RKO (cell line): ENCODE data around the gene ANKRD13C.
"Not testable (repeated sequence)": the region's sequence is repeated elsewhere in the genome, so short reads cannot be mapped to it uniquely, and the experiment has no call there.

Source experiments
- DNase-seq: peaks from one replicate; pipeline ENCODE4 v3.0.0-alpha.2; 2016; ENCODE audit warnings: low spot score

Gene ANKRD13C, protein sequence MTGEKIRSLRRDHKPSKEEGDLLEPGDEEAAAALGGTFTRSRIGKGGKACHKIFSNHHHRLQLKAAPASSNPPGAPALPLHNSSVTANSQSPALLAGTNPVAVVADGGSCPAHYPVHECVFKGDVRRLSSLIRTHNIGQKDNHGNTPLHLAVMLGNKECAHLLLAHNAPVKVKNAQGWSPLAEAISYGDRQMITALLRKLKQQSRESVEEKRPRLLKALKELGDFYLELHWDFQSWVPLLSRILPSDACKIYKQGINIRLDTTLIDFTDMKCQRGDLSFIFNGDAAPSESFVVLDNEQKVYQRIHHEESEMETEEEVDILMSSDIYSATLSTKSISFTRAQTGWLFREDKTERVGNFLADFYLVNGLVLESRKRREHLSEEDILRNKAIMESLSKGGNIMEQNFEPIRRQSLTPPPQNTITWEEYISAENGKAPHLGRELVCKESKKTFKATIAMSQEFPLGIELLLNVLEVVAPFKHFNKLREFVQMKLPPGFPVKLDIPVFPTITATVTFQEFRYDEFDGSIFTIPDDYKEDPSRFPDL

DNA sequence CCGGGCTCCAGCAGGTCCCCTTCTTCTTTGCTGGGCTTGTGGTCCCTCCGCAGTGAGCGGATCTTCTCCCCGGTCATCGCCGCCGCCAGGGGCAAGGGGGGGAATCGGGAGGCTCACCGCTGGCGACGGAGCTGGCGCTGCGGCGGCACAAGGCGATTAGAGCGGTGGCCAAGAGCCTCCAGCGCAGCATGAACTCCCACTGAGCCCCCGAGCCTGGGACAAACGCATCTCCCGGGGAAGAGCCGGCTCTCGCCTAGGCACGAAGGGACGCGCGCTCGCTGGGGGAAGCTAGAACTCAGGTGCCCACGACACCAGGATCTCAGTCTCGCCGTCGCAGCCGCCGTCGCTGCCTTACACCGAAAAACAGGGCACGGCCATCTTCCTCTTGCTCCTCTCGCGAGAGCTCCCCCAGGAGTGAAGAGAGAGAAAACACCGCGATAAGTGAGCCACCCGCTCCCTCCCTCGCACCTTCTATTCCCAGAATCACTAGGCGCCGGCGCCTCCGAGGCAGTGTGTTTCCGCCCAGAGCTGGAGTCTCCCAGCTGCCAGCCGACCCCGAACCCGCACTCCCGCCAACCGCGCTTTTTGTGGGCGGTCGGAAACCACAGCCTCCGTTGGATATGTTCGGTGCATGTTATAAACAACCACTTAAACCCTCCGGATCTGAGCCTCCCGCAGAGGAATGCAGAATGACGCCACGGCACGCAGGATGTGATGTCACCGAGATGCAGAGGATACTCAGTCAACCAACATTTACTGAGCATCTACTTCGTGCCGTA is at the start of gene ANKRD13C:
Gene ANKRD13C (minus strand): TSS at position 391 of the 779 bp plus-strand sequence. CDS start 314 bp downstream, at position 77.
- DNase-seq = peak; percentile 94

DNA sequence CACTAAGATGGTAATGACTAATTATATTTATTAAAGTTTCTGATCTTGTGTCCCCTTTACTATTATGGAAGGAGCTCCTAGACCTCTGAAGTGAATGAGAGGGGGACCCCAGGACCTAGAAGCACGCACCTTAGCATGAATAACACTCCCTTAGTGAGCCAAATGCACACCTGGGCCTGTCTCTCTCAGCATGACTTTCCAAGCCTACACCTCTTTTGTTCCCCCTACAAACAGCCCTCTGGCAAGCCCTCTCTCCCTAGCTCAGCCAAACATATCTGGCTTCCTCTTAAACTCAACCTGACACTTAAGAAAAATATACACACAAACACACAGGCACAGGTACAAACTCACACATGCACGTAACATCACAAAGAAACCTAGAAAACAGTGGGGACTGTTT is 49.2 kb upstream of the ANKRD13C start:
- no peak for DNase-seq

DNA sequence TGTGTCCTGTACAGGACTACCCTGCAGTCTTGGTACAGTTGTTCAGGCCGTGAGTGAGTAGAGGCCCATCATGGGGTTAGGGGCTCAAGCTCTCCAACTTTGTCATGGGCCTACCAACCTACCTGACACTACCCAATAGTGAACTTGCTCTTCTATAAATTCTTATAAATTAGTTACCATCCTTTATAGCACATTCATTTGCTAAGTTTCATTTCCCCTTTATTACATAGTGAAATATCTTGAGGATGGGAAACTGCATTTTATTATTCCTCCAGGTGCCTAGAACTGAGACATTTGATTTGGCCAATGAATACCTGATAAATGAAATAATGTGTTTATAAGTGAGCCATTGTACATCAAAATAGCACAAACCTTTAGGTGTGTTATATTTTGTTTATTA is 47.5 kb upstream of the ANKRD13C start:
- DNase-seq = no peak

DNA sequence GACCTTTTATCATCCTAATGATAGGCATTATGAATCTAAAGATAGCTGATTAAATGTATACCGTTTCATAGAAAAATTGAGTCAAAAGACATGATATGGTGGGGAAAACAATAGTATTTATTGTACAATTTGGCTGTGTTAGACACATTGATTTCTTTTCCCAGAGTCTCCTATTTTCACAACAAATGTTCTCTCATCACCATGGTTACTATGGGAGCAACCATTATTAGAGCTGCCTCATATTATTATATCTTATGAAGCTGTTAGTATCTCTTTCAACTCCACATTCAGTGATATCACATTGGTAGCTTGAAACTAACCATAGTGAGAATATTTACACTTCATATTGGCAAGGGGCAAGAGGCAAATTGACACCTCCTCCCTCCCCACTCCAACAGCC is 45.8 kb upstream of the ANKRD13C start:
- no peak for DNase-seq

DNA sequence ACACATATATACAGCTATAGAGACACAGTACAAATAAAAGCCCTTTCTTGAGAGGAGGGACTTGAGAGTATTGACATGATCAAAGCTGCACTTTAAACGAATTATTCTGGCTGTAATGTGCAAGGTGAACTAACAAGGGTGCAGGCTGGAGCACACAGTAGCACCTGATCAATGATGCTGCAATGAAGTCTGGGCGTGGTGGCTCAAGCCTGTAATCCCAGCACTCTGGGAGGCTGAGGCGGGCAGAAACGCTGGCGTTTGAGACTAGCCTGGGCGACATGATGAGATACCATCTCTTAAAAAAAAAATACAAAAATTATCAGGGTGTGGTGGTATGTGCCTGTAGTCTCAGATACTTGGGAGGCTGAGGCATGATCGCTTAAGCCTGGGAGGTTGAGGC is 42.5 kb upstream of the ANKRD13C start:
- no peak for DNase-seq

DNA sequence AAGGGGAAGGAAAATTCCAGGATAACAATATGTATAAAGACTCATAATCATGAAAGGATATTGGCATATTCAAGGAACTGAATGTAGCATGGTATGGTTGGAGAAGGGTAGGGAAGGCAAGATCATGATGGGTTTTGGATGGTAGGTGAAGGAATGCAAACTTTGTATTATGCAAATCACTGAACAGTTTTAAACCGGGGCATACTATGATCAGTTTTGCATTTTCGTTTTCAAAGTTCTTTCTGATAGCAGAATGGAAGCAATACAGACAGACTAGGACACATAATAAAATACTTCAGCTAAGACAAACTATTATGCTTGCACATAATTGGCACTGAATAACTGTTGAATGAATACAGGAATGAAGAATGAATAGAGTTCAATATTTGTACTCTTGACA is 42.1 kb upstream of the ANKRD13C start:
- DNase-seq = no peak

DNA sequence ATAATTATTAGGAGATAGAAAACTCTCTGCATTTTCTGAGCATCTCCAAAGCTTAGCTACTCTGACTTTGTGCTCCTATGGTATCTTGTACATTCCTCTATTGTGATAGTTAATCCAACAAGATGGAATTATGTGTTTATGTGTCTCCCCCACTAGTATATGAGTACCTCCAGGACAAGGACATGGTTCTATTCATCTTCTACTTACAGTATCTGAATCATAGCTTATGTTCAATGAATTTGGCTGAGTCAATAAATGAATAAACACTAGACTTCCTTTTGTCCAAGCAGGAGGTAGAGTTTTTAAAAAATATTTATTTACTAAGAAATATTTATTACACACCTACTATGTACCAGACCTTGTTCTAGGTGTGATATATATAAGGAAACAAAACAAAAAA is 38.1 kb upstream of the ANKRD13C start:
- no peak for DNase-seq

DNA sequence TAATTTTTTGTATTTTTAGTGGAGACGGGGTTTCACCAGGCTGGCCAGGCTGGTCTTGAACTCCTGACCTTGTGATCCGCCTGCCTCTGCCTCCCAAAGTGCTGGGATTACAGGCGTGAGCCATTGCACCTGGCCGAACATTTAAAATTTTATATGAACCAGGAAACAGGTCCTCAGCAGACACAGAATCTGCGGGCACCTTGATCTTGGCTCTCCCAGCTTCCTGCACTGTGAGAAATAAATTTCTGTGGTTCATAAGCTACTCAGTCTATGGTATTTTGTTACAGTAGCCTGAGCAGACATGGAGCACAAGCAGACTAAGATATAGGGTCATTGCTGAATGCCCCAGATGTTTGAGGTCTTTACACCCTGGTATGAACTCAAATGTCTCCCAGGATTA is 33.0 kb upstream of the ANKRD13C start:
- DNase-seq = no peak

DNA sequence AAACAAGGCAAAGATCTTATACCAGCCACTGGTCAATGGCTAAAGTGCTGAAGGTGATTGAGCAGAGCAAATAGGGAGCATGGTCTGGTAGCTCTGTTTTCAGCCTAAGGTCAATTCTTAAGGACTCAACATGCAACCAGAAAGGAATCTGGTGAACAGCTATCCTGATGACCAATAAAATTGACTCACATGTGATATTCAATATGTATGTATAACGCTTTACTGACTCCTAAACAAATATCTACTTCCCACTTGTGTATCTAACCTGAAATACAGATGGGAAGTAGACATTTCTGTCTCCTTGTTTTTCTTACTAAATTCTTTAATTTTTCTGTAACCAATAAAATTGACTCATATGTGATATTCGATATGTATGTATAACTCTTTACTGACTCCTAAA is 31.6 kb upstream of the ANKRD13C start:
- DNase-seq = no peak

DNA sequence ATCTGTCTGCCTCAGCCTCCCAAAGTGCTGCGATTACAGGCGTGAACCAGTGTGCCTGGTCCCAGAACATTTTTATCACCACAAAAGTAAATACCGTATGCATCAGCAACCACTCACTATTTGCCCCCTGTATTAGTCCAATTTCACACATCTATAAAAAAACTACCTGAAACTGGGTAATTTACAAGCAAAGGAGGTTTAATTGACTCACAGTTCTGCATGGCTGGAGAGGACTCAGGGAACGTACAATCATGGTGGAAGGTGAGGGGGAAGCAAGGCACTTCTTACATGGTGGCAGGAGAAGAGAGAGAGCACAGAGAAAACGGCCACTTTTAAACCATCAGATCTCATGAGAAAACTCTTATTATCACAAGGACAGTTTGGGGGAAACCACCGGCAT is 31.0 kb upstream of the ANKRD13C start:
- no peak for DNase-seq

DNA sequence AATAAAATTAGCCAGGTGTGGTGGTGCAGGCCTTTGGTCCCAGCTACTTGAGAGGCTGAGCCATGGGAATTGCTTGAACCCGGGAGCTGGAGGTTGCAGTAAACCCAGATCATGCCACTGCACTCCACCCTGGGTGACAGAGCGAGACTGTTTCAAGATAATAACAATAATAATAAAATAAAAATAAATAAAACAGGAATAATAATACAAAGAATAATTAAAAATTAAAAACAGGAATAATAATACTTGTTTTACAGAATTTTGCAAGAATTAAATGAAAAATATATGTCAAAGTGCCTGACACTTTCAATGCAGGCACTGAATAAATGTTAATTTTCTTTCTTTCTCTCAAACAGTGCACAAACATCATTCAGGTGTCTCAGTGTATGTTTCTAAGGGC is 30.0 kb upstream of the ANKRD13C start:
- no peak for DNase-seq

DNA sequence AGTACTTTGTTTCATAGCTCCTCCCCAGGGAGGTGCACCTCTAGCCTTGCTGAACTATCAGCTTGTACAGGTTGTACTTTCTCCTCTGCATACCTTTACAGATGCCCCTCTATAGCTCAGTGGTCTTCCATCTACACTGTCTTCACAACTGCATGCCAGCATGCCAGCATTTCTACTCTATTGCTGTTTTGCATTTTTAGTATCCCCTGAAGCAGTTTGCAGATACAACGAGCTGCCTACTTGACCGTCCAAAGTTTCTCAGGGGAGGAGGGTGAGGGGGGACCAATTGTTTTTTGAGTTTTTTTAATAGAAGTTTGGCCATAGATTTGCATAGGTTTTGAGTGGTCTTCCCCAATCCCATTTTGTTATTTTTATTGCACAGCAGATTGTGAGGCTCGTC is 29.0 kb upstream of the ANKRD13C start:
- no peak for DNase-seq

DNA sequence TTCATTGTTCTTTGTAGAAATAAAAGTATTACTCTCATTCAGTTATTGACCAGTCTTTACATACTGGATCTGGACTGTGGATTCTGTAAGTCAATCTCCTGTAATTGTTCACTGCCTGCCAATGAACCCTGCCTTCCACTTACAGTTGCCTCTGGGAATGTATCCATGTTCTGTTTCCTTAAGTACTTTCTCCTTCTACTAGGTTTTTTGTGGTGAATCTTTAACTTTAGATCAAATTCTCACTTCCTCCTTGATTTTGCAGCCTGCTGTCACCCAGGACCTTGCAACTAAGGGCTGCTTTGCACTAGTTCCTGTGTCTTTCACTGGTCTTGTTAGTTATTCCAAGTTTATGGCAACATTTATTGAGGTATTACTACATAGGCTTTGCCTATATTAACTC is 28.2 kb upstream of the ANKRD13C start:
- no peak for DNase-seq

DNA sequence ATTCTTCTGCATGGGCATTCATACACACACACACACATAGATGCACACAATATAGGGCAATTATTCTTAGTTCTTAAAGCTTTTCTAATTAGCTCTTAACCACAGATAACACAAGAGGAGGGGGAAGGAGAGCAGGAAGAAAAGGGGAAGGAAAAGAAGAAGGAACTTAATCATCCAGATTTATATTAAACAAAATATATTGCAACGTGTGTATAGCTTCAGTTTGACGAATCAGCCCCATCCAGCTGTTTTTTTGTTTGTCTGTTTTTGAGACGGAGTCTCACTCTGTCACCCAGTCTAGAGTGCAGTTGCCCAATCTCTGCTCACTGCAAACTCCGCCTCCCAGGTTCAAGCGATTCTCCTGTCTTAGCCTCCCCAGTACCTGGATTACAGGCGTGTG is 21.7 kb upstream of the ANKRD13C start:
- no peak for DNase-seq

DNA sequence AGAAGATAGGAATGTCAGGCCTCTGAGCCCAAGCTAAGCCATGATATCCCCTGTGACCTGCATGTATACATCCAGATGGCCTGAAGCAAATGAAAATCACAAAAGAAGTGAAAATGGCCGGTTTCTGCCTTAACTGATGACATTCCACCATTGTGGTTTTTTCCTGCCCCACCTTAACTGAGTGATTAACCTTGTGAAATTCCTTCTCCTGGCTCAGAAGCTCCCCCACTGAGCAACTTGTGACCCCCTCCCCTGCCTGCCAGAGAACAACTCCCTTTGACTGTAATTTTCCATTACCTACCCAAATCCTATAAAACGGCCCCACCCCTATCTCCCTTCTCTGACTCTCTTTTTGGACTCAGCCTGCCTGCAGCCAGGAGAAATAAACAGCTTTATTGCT is 19.1 kb upstream of the ANKRD13C start:
- not testable (repeated sequence) for DNase-seq

DNA sequence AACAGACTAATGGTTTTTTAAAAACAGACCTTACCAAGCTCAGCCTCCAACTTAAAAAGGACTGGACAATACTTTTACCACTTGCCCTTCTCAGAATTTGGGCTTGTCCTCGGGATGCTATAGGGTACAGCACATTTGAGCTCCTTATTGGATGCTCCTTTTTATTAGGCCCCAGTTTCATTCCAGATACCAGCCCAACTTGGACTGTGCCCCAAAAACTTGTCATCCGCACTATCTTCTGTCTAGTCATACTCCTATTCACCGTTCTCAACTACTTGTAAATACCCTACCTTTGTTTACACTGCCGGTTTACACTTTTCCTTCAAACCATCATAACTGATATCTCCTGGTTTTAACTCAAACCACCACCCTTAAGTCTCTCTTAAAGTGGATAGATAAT is 17.9 kb upstream of the ANKRD13C start:
- DNase-seq = no peak

DNA sequence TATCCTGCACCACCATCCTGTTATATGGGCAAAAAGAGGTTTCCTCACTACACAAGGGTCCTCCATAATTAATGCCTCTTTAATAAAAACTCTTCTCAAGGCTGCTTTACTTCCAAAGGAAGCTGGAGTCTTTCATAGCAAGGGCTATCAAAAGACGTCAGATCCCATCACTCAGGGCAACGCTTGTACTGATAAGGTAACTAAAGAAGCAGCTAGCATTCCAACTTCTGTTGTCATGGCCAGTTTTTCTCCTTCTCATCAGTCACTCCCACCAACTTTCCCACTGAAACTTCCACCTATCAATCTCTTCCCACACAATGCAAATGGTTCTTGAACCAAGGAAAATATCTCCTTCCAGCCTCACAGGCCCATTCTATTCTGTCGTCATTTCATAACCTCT is 17.1 kb upstream of the ANKRD13C start:
- not testable (repeated sequence) for DNase-seq

DNA sequence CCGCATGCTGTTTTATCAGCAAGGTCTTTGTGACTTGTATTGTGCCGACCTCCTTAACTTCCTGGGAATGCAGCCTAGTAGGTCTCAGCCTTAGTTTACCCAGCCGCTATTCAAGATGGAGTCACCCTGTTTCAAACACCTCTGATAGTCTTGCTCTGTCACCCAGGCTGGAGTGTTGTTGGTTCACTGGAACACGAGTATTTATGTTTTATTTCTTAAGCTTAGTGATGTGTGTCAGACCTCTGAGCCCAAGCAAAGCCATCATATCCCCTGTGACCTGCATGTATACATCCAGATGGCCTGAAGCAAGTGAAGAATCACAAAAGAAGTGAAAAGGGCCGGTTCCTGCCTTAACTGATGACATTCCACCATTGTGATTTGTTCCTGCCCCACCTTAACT is 12.9 kb upstream of the ANKRD13C start:
- not testable (repeated sequence) for DNase-seq

DNA sequence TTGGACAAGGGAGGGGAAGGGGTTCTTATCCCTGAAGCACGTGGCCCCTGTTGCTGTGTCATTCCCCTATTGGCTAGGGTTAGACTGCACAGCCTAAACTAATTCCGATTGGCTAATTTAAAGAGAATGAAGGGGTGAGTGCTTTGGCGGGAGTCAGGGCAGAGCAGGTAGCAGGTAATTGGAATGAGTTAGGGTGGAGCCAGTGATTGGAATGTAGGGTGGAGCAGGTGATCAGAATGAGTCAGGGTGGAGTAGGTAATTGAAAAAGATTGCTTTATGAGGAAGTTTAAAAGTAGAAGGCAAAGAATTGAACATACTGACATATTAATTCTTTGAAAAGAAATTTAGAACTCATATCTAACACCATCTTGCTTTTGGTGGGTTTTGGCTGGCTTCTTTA is 12.5 kb upstream of the ANKRD13C start:
- DNase-seq = not testable (repeated sequence)

DNA sequence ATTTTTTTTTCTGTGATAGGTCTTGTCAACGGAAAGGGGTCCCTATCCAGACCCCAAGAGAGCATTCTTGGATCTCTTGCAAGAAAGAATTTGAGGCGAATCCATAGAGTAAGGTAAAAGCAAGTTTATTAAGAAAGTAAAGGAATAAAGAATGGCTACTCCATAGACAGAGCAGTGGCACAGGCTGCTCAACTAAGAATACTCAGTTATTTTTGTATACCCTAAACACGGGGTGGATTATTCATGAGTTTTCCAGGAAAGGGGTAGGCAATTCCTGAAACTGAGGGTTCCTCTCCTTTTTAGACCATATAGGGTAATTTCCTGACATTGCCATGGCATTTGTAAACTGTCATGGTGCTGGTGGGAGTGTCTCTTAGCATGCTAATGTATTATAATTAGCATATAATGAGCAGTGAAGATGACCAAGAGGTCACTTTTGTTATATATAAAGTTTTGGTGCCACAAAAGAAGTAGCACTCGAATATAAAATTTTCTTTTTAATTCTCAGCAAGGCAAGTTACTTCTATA is 12.0 kb upstream of the ANKRD13C start:
- not testable (repeated sequence) for DNase-seq

DNA sequence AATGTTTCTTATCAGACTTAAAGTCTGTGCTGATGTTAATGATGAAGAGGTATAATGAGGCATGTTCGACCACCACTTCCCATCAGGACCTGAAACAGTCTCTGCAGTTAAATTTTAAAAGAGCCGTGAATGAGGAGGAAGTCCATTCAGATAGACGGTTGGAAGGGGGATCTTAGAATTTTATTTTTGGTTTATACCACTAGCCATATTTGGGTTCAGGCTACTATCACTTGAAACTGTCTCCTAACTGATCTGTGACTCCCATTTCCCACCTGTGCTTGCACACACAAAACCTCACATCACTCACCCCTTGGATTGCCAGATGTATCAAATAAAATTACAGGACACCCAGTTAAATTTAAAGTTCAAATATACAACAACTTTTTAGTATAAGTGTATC is 9.9 kb upstream of the ANKRD13C start:
- no peak for DNase-seq

DNA sequence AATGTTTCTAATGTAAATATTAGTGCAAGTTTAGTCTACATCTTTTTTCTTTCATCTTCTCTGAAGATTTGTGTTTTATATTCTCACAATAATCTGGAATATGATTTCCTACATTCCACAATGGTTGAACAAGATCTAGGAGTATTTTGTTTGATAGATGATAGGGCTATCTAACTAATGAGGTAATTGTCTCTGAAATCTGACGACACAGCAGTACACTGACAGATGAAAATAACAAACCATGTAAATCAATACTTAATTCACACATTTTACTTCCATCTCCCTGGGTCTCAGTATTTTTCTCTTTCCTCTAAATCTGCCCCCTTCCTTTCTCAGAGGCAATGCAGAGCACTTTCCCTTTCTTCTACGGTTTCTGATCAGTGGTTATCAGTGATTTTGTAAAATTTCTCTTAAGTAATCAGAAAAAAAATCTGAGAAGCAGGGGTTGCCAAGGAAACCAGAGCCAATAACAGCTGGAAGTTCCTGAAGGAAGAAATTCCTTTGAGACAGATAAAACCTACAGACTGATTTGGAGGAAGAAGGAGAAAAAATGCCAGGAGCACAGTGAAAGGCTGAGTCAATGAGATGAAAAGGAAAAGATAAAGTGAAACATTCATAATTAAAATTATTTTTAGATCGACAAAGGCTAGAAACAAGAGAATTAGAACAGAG is 7.3 kb upstream of the ANKRD13C start:
- DNase-seq = no peak
